ENCODE measurements around the gene ZCCHC14. TPM values are rescaled to one million over a fixed set of nuclear protein-coding genes. Genes with fewer than 3 reads are reported as not detected.

The ZCCHC14 gene
- polyA plus RNA-seq, 1 donor (not counting 4 experiments of a cell fraction or from before 2014, with no cell fraction given), result 3.6 TPM

GRCh38 chr16:87426423-87427215 lies 66.2 kb downstream of the ZCCHC14 start:
- H2AFZ ChIP-seq (ENCODE audit: control insufficient read depth, low read length), result no peak overlapping the region
- H3K27me3 ChIP-seq (ENCODE audit: control insufficient read depth, extremely low read depth, insufficient read depth, low read length), result no peaks in the 10 kb centered on the region
- H3K79me2 ChIP-seq (ENCODE audit: control insufficient read depth, insufficient read depth, low read length), result peaks cover 2% of the 10 kb centered on the region
- no peak for TF ChIP-seq EZH2 (IDR thresholded peaks at IDR 0.05; ENCODE audit: low read length)
- no peak for TF ChIP-seq CTCF (optimal IDR thresholded peaks at IDR 0.05 in 1 of 3, IDR thresholded peaks at IDR 0.05 in 1 of 3, conservative IDR thresholded peaks at IDR 0.05 in 1 of 3; ENCODE audit: extremely low read depth in 1 of 3, insufficient read depth in 2 of 3, low read length in 3 of 3)
- no peak for FAIRE-seq
- H3K27ac ChIP-seq (ENCODE audit: control insufficient read depth, insufficient read depth, low read length), result no peak overlapping the region
- H3K4me1 ChIP-seq (ENCODE audit: control insufficient read depth, extremely low read depth, insufficient read depth, low read length), result peaks cover 3% of the 10 kb centered on the region
- no peaks in the 10 kb centered on the region for H3K9me3 ChIP-seq (ENCODE audit: control insufficient read depth, low read depth, low read length)
- no peak for DNase-seq (ENCODE audit: low read depth, low spot score)
- peaks cover 1% of the 10 kb centered on the region for H4K20me1 ChIP-seq (ENCODE audit: control insufficient read depth, extremely low read depth, insufficient read depth, low read length)
- peaks cover 16% of the 10 kb centered on the region in 2 experiments for H3K36me3 ChIP-seq (ENCODE audit: control insufficient read depth in 2 of 2, extremely low read depth in 1 of 2, insufficient read depth in 2 of 2, low read length in 2 of 2)
- H3K9me1 ChIP-seq (ENCODE audit: control insufficient read depth, extremely low read depth, insufficient read depth, low read length), result peaks cover 4% of the 10 kb centered on the region
- no peak overlapping the region for H3K9ac ChIP-seq (ENCODE audit: control insufficient read depth, extremely low read depth, insufficient read depth, low read length)
- no peak overlapping the region for H3K4me3 ChIP-seq (ENCODE audit: control insufficient read depth in 2 of 3, extremely low read depth in 1 of 3, insufficient read depth in 2 of 3, low read depth in 1 of 3, low read length in 3 of 3)
- dilution Hi-C loops (cut with MboI; ENCODE audit: extremely low pct_ligation_motif_present, low sequenced_read_pairs), result no loop called here
- H3K4me2 ChIP-seq (ENCODE audit: control insufficient read depth, extremely low read depth, insufficient read depth, low read depth, low read length), result no peak overlapping the region

GRCh38 chr16:87425941-87426340 lies 66.9 kb downstream of the ZCCHC14 start:
- TF ChIP-seq EZH2 (IDR thresholded peaks at IDR 0.05; ENCODE audit: low read length), result no peak
- TF ChIP-seq CTCF (optimal IDR thresholded peaks at IDR 0.05 in 1 of 3, IDR thresholded peaks at IDR 0.05 in 1 of 3, conservative IDR thresholded peaks at IDR 0.05 in 1 of 3; ENCODE audit: extremely low read depth in 1 of 3, insufficient read depth in 2 of 3, low read length in 3 of 3), result no peak
- FAIRE-seq (no peak), DNase-seq (ENCODE audit: low read depth, low spot score) (no peak)
- Histone ChIP-seq H3K4me1 (ENCODE audit: control insufficient read depth, extremely low read depth, insufficient read depth, low read length) (no peaks in the 10 kb centered on the region), H3K27me3 (ENCODE audit: control insufficient read depth, extremely low read depth, insufficient read depth, low read length) (no peaks in the 10 kb centered on the region), H3K4me2 (ENCODE audit: control insufficient read depth, extremely low read depth, insufficient read depth, low read depth, low read length) (no peak overlapping the region), H3K9me1 (ENCODE audit: control insufficient read depth, extremely low read depth, insufficient read depth, low read length) (no peaks in the 10 kb centered on the region), H3K36me3 (ENCODE audit: control insufficient read depth in 2 of 2, extremely low read depth in 1 of 2, insufficient read depth in 2 of 2, low read length in 2 of 2) (peaks cover 13 to 17% of the 10 kb centered on the region in 2 experiments), H3K79me2 (ENCODE audit: control insufficient read depth, insufficient read depth, low read length) (peaks cover 2% of the 10 kb centered on the region), H3K27ac (ENCODE audit: control insufficient read depth, insufficient read depth, low read length) (no peak overlapping the region), H2AFZ (ENCODE audit: control insufficient read depth, low read length) (no peak overlapping the region), H3K9ac (ENCODE audit: control insufficient read depth, extremely low read depth, insufficient read depth, low read length) (no peak overlapping the region), H3K4me3 (ENCODE audit: control insufficient read depth in 2 of 3, extremely low read depth in 1 of 3, insufficient read depth in 2 of 3, low read depth in 1 of 3, low read length in 3 of 3) (no peak overlapping the region), H4K20me1 (ENCODE audit: control insufficient read depth, extremely low read depth, insufficient read depth, low read length) (no peaks in the 10 kb centered on the region), H3K9me3 (ENCODE audit: control insufficient read depth, low read depth, low read length) (no peaks in the 10 kb centered on the region)
- dilution Hi-C loops (cut with MboI; ENCODE audit: extremely low pct_ligation_motif_present, low sequenced_read_pairs), result no loop called here

Data from keratinocyte (primary cell).